GM18517 (cell line): Measurements from ENCODE around the gene KCNJ15.
"Not testable (repeated sequence)": the region's sequence is repeated elsewhere in the genome, so short reads cannot be mapped to it uniquely, and the experiment has no call there.

Experiments
- ATAC-seq: cut with Tn5 transposase; IDR thresholded peaks from one replicate; pipeline ENCODE4 v1.9.1; 2021; ENCODE audit warnings: mild to moderate bottlenecking, moderate library complexity; ENCODE audit not compliant: unreplicated experiment

KCNJ15 gene

GRCh38 chr21:38244407-38244787 is 12.4 kb upstream of the KCNJ15 start:
- ATAC-seq = no peak

DNA sequence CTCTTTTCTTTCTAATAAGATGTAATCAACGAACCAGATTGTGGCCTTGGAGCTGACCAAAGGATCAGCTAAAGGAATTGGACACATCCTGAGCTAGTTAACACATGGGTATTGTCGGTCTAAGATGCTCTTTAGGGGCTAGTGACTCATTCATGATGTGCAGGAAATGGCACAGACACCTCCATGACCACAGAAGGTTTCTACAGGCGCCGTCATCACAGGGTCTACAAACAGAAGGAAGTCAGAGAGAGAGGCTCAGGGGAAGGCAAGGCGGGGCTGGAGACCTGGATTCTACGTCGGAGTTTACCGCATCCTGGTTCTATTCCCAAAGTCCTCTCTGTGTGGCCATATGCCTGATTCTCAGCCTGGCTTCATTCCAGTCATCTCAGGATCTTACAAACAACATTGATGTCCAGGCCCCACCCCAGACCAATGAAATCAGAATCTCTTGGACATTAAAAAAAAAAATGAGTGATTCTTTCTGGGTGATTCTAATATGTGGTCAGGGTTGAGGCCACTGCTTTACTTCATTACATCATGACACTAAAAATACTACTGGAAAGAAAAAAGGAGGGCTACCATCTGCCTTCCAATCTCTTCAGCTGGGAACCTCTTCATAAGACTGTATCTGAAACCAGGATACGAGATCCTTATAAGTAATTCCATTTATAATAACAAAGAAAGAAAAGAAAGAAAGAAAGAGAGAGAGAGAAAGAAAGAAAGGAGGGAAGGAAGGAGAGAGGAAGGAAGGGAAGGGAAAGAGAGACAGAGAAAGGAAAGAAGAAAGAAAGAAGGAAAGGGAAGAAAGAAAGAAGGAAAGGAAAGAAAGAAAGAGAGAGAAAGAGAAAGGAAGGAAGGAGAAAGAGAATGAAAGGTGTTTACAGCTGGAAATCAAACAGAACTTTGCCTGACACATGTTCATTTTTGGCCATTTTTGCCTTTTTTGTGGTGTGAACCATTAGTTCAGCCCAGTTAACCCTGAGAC is 11.6 kb upstream of the KCNJ15 start:
- peak; percentile 76 for ATAC-seq

GRCh38 chr21:38246511-38246910 is 10.3 kb upstream of the KCNJ15 start:
- no peak for ATAC-seq

DNA sequence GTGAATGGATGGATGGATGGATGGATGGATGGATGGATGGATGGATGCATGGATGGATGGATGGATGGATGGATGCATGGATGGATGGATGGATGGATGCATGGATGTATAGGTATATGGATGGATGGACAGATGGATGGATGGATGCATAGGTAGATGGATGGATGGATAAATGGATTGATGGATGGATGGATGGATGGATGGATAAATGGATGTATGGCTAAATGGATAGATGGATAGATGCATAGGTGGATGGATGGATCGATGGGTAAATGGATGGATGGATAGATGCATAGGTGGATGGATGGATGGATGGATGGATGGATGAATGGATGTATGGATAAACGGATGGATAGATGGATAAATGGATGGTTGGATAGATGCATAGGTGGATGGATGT is 9.7 kb upstream of the KCNJ15 start:
- not testable (repeated sequence) for ATAC-seq

DNA sequence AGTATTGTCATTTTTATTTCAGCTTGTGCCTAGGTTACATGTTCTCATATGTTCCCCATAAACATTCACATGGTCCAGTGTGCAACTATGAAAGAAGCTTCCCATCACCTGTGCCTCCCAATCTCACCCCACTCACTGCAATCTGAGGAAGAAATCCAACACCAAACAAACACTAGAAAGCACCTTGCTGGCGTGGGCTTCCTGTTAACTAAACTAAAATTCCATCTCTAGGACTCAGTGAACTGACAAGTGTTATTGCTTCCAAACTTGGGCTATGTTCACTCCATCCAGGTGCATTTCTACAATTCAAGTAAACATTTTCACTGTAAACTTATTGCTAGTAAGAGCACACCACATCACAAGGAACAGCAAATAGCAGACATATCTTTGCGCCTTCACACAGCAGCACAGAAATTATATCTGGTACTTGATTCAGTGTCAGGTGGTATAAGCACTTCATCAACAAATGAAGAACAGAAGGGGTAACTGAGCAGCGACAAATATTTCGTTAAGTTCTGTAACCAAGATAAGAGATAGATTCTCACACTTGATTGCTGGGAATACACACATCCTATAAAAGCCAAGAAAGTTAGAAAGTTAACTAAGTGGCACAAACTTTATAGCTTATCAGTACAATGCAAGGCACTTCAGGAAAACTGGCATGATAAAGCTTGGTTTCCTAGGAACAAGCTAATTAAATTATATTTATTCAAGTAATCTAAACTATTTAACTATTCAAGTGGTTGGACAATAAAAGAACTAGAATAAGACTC is 8.9 kb upstream of the KCNJ15 start:
- ATAC-seq = no peak

- peak; percentile 75 for ATAC-seq
These were observed 7.5 kb upstream of the KCNJ15 start for GRCh38 chr21:38249256-38249655.

- no peak for ATAC-seq
These were observed 7.0 kb upstream of the KCNJ15 start for GRCh38 chr21:38249696-38250278.

DNA sequence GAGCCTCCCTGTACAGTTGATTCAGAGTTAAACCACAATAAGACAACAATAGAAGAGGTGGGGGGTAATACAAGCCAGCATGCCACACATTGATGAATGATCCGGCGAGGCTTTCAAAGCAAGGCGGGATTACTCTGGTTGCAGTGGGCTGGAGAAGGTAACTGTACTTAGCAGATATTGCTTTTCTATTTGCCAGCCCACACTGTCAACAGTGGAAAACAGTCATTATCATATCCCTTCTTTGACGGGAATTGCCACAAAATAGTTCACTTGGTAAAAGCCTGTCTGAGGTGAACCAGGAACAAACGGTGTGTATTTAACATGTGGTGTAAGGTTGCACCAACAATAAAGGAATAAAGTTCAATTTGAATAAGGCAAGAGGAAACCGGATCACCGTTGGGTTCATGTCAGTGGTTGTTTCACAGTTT is 5.8 kb upstream of the KCNJ15 start:
- no peak for ATAC-seq

DNA sequence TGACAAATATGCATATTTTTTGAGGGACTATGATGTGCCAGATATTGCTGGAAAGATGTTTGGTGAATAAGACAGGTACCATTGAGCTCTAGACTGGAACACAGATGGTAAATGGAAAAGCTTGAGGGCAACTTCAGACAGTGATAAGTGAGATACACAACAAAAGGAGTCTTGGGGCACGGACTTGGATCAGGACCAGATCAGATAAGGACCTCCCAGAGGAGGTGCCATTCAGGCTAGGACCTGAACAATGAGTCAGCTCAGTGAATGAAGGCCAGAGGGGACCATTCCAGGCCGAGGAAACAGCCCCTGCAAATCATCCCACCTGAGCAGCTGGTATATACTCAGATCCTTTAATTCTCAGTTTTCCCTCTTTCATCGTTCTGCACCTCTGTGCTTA is 1.8 kb upstream of the KCNJ15 start:
- ATAC-seq = no peak

GRCh38 chr21:38255571-38256117 is 1.1 kb upstream of the KCNJ15 start:
- ATAC-seq = no peak

- no peak for ATAC-seq
These were observed 876 bp downstream of the KCNJ15 start for GRCh38 chr21:38257667-38258066.

DNA sequence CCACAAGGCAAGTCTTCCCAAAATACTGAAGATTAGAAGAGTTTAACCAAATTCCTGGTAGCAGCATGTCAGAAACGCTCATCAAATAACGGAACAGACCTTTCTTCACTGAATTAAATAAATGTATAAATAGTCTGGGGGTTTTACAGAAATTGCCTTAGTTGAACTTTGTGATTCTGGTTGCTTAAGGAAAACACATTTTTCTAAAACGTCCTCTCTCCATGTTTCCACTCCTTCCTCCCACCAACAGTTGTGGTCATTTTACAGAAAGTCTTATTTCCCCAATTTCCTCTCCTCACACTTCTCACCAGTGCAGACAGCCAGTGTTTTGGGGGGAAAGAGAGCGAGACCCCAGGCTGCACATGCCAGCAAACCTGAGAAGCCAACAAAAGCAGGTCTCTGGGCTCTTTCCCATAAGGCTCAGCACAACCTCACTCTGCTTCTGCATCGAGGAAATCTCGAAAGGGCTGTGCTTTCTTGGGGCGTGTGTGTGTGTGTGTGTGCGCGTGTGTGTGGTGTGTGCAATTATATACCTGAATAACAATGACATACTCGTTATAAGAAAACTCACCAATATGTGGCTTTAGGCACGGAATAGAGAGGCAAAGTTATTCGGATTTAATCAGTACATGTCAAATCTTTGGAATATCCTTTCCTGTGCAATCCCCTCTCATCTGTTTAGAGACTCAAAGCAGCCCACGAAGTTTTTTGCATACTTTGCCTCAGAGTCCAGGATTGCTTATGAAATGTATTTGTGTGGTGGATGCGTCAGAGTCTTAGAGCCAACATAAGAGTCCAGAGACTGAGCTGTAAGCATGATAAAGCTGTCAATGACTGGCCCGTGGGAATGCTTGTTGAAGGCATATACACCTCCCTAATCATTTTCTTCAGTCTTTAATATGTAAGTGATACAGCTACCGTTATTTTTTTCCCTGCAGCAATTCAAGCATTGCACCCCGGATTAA is 2.0 kb downstream of the KCNJ15 start:
- no peak for ATAC-seq

- no peak for ATAC-seq
These were observed 2.9 kb downstream of the KCNJ15 start for GRCh38 chr21:38259665-38260064.

- ATAC-seq = no peak
These were observed 3.6 kb downstream of the KCNJ15 start for GRCh38 chr21:38260426-38260825.

DNA sequence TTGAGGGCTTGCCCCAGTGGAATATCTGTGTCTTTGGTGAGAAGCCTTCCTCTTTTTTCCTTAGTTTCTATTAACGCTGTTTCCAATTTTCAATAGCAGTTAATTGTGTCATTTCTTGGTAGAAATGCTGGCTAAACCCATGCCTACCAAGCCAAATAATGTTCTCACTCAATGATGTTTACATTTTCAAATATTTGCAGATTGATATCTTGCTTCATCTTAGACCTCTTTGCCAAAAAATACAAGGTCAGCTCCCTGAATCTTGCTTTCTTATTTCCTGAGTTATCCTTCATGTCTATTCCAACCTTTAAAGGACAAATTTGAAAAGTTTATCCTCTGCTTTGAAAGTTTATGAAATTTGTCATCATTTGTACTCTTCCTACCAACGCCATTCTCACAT is 5.1 kb downstream of the KCNJ15 start:
- ATAC-seq = no peak

DNA sequence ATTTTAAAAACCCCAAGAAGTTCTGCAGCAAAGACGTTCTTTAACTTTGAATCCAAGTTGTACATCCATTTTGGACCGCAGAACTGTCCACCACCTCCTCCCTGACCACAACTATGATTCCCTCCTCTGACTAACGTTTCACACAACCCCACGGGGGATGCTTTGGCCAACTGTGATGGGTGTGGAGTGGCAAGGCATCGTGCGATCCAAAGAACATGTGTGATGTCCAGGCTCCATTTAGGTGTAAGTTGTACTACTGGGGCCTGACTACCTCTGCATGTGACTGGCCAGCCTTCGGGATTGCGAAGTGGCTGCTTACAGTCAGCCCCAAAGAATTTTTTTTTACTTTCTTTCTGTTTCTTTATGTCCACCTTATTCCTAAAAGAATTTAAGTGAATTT is 6.7 kb downstream of the KCNJ15 start:
- no peak for ATAC-seq

GRCh38 chr21:38264571-38264970 is 7.8 kb downstream of the KCNJ15 start:
- no peak for ATAC-seq

GRCh38 chr21:38265166-38265565 is 8.4 kb downstream of the KCNJ15 start:
- ATAC-seq = no peak

- no peak for ATAC-seq
These were observed 9.9 kb downstream of the KCNJ15 start for GRCh38 chr21:38266732-38267131.

- ATAC-seq = no peak
These were observed 10.5 kb downstream of the KCNJ15 start for GRCh38 chr21:38267136-38267755.
